Measurements from ENCODE around the gene SLCO6A1. TPM values are rescaled to one million over a fixed set of nuclear protein-coding genes. Genes with fewer than 3 reads are reported as not detected.
A peak's percentile ranks its signal among the peaks of the same experiment; 100 is the strongest.
"Not testable (repeated sequence)": the region's sequence is repeated elsewhere in the genome, so short reads cannot be mapped to it uniquely, and the experiment has no call there.

Gene SLCO6A1
- total and polyA plus RNA-seq, 2 donors from 2014 or later, result not detected

DNA sequence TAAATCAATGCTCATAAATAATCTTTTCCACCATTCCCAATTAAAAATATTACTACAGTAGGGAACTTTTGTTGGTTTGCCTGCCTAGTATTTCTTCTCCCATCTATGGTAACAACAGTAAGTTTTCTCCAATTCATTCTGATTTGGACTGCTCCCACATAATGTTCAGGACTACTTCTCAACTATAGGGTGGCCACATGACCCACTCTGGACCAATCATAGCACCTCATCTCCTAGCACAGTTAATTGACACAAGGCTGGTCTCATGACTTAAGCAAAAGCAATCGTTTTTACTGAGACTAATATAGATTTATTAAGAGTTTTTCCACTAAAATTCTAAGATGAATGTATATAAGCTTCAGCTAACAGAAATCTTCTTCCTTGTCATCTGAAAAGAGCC lies 28.7 kb upstream of the SLCO6A1 start:
- Histone ChIP-seq H3K4me1 (ENCODE audit: control insufficient read depth in 2 of 3, insufficient read depth in 2 of 3, low read depth in 1 of 3, low read length in 3 of 3) (no peaks in the 10 kb centered on the region), H3K27ac (ENCODE audit: low read depth in 2 of 2, low read length in 2 of 2) (no peak overlapping the region), H3K4me3 (ENCODE audit: low read length in 3 of 3) (no peak overlapping the region), H3K36me3 (ENCODE audit: control insufficient read depth in 2 of 3, insufficient read depth in 3 of 3, low read length in 3 of 3) (no peaks in the 10 kb centered on the region), H3K27me3 (ENCODE audit: control insufficient read depth, insufficient read depth, low read length) (no peaks in the 10 kb centered on the region), H3K9ac (ENCODE audit: low read length in 3 of 3) (no peak overlapping the region), H3K9me3 (ENCODE audit: control insufficient read depth in 2 of 3, insufficient read depth in 1 of 3, low read length in 3 of 3) (no peaks in the 10 kb centered on the region)
- no peak for DNase-seq
- intact Hi-C loops (cut with DNase I), result no loop called here
- TF ChIP-seq, protein P1, sequence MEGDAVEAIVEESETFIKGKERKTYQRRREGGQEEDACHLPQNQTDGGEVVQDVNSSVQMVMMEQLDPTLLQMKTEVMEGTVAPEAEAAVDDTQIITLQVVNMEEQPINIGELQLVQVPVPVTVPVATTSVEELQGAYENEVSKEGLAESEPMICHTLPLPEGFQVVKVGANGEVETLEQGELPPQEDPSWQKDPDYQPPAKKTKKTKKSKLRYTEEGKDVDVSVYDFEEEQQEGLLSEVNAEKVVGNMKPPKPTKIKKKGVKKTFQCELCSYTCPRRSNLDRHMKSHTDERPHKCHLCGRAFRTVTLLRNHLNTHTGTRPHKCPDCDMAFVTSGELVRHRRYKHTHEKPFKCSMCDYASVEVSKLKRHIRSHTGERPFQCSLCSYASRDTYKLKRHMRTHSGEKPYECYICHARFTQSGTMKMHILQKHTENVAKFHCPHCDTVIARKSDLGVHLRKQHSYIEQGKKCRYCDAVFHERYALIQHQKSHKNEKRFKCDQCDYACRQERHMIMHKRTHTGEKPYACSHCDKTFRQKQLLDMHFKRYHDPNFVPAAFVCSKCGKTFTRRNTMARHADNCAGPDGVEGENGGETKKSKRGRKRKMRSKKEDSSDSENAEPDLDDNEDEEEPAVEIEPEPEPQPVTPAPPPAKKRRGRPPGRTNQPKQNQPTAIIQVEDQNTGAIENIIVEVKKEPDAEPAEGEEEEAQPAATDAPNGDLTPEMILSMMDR (IDR thresholded peaks at IDR 0.05; ENCODE audit: borderline replicate concordance, extremely low read depth, insufficient read depth), result no peak
- FAIRE-seq, result no peak

DNA sequence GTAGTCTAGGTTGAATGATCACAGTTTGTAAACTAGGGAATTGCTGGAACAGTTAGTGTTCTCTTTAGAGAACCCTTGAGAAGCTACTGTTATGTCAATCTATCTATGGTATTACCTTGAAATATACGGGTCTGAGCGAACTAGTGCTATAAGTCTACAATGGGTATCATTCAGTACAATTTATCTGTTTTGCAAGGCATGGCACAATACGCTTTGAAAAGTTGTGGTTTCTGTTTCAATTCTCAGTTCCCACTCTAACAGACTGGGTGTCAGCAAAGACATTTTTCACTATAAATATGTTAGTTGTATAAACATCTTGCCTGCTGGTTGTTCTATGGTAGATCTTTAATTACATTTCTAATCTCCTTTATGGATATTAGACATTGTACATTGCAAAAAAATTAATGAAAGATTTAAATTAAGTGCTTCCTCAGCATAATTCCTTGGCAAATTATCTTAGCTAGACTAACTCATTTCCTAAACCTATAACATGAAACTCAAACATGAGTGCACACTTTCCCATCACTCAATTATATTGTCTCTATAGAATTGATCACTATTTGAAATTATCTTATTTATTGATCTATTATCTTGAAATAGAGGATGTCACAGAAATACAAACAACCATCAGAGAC lies 24.9 kb upstream of the SLCO6A1 start:
- Histone ChIP-seq H3K4me3 (ENCODE audit: low read length in 3 of 3) (no peak overlapping the region), H3K9ac (ENCODE audit: low read length in 3 of 3) (no peak overlapping the region), H3K27me3 (ENCODE audit: control insufficient read depth, insufficient read depth, low read length) (no peaks in the 10 kb centered on the region), H3K4me1 (ENCODE audit: control insufficient read depth in 2 of 3, insufficient read depth in 2 of 3, low read depth in 1 of 3, low read length in 3 of 3) (no peaks in the 10 kb centered on the region), H3K36me3 (ENCODE audit: control insufficient read depth in 2 of 3, insufficient read depth in 3 of 3, low read length in 3 of 3) (no peaks in the 10 kb centered on the region), H3K9me3 (ENCODE audit: control insufficient read depth in 2 of 3, insufficient read depth in 1 of 3, low read length in 3 of 3) (no peaks in the 10 kb centered on the region), H3K27ac (ENCODE audit: low read depth in 2 of 2, low read length in 2 of 2) (no peak overlapping the region)
- TF ChIP-seq, protein P1 (IDR thresholded peaks at IDR 0.05; ENCODE audit: borderline replicate concordance, extremely low read depth, insufficient read depth), result no peak
- intact Hi-C loops (cut with DNase I), result no loop called here
- FAIRE-seq, result no peak
- no peak for DNase-seq

DNA sequence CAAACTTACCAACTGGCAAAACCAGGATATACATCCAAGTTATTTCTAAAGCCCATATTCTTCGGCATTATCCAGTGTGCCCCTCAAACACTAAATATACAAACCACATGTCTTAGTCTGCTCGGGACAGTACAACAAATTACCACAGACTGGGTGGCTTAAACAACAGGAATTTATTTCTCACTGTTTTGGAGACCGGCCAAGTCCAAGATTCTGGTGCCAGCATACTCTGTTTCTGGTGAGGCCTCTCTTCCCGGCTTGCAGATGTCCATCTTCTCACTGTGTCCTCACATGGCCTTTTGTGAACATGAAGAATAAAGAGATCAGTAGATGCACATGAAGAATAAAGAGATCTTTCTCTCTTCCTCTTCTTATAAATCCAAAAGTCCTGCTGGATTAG lies 12.9 kb upstream of the SLCO6A1 start:
- FAIRE-seq (no peak), DNase-seq (no peak)
- no peaks in the 10 kb centered on the region for H3K36me3 ChIP-seq (ENCODE audit: control insufficient read depth in 2 of 3, insufficient read depth in 3 of 3, low read length in 3 of 3)

DNA sequence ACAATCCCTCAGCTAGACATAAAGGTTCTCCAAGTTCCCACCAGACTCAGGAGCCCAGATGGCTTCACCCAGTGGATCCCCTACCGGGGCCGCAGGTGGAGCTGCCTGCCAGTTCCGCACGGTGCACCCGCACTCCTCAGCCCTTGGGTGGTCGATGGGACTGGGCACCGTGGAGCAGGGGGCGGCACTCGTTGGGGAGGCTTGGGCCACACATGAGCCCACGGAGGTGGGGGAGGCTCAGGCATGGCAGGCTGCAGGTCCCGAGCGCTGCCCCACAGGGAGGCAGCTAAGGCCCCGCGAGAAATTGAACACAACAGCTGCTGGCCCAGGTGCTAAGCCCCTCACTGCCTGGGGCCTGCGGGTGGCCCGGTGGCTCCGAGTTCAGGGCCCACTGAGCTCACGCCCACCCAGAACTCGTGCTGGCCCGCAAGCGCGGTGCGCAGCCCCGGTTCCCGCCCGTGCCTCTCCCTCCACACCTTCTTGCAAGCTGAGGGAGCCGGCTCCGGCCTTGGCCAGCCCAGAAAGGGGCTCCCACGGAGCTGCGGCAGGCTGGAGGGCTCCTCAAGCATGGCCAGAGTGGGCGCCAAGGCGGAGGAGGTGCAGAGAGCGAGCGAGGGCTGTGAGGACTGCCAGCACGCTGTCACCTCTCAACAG lies 7.4 kb downstream of the SLCO6A1 start:
- H3K27ac ChIP-seq (ENCODE audit: low read depth in 2 of 2, low read length in 2 of 2); H3K4me1 ChIP-seq (ENCODE audit: control insufficient read depth in 2 of 3, insufficient read depth in 2 of 3, low read depth in 1 of 3, low read length in 3 of 3); H3K9ac ChIP-seq (ENCODE audit: low read length in 3 of 3); H3K27me3 ChIP-seq (ENCODE audit: control insufficient read depth, insufficient read depth, low read length); FAIRE-seq; intact Hi-C loops (cut with DNase I); H3K36me3 ChIP-seq (ENCODE audit: control insufficient read depth in 2 of 3, insufficient read depth in 3 of 3, low read length in 3 of 3); H3K4me3 ChIP-seq (ENCODE audit: low read length in 3 of 3); H3K9me3 ChIP-seq (ENCODE audit: control insufficient read depth in 2 of 3, insufficient read depth in 1 of 3, low read length in 3 of 3): not testable (repeated sequence)
- peak in 1 of 5 donors; percentile 60 for DNase-seq

More for the DNA sequence above, 12.9 kb upstream of the SLCO6A1 start:
- no peaks in the 10 kb centered on the region for H3K9me3 ChIP-seq (ENCODE audit: control insufficient read depth in 2 of 3, insufficient read depth in 1 of 3, low read length in 3 of 3)
- H3K27ac ChIP-seq (ENCODE audit: low read depth in 2 of 2, low read length in 2 of 2), result no peak overlapping the region
- H3K4me1 ChIP-seq (ENCODE audit: control insufficient read depth in 2 of 3, insufficient read depth in 2 of 3, low read depth in 1 of 3, low read length in 3 of 3), result no peaks in the 10 kb centered on the region
- intact Hi-C loops (cut with DNase I), result no loop called here
- TF ChIP-seq, protein P1 (IDR thresholded peaks at IDR 0.05; ENCODE audit: borderline replicate concordance, extremely low read depth, insufficient read depth), result no peak
- no peak overlapping the region for H3K9ac ChIP-seq (ENCODE audit: low read length in 3 of 3)
- no peak overlapping the region for H3K4me3 ChIP-seq (ENCODE audit: low read length in 3 of 3)
- H3K27me3 ChIP-seq (ENCODE audit: control insufficient read depth, insufficient read depth, low read length), result no peaks in the 10 kb centered on the region
